HepG2 (cell line): ENCODE measurements around the gene TUBA3C. TPM values are rescaled to one million over a fixed set of nuclear protein-coding genes. Genes with fewer than 3 reads are reported as not detected.

Experiments
- ATAC-seq: fragments of 200-7000 bp; cut with Tn5 transposase; 3 replicates; pipeline ENCODE4 v1.9.1; 2020; ENCODE audit warnings: mild to moderate bottlenecking, moderate library complexity
- BruUV-seq: library from RNA; stranded (reverse); fragments of 400-500 nt; replicated peaks from 2 replicates; lab custom pipeline; 2021; lab: Mats Ljungman, UMichigan
- CTCF ChIA-PET: fragments of 300-600 bp; formaldehyde crosslinking; extraction: SDS; loops from one replicate; lab custom pipeline; 2021; ENCODE audit warnings: low total read pairs, inconsistent platforms, low intra/inter-chr PET ratio; lab: Yijun Ruan, JAX
- POLR2A ChIA-PET: fragments of 350-600 bp; sonication (Branson Sonifier 250); formaldehyde crosslinking; loops from one replicate; lab custom pipeline; 2020; ENCODE audit warnings: antibody characterized with exemption, inconsistent platforms; lab: Yijun Ruan, JAX
- DNase-seq: peaks from one replicate; pipeline ENCODE4 v3.0.0-alpha.2; 2015; ENCODE audit warnings: low spot score
- FAIRE-seq: peaks from 3 replicates; lab custom pipeline; 2011; peaks lifted over from hg19 to GRCh38; lab: Jason Lieb, UNC
- H2AFZ ChIP-seq: one replicate; pipeline ENCODE4 v1.6.1; 2011; ENCODE audit warnings: low read length, inconsistent platforms
- H3K27ac ChIP-seq: fragments of 300-600 bp; 3 replicates; pipeline ENCODE4 v1.8.0; 2011; ENCODE audit warnings: mixed run types, mild to moderate bottlenecking, mixed read lengths, low read length, inconsistent platforms; ENCODE audit not compliant: insufficient read depth; ENCODE audit errors: extremely low read length
- H3K27me3 ChIP-seq, 2 experiments: fragments of 200-600 bp in 1 of 2; 2 replicates in 1 of 2; 3 replicates in 1 of 2; pipeline versions ENCODE4 v1.6.0 to v1.8.0; 2011; ENCODE audit warnings: low read length in 2 of 2, mild to moderate bottlenecking in 2 of 2, moderate library complexity in 2 of 2, inconsistent platforms in 1 of 2; ENCODE audit not compliant: insufficient read depth in 2 of 2, control insufficient read depth in 1 of 2
- H3K36me3 ChIP-seq, 2 experiments: fragments of 200-600 bp in 1 of 2; replicated peaks in 1 of 2; 2 replicates in 1 of 2; 3 replicates in 1 of 2; pipeline versions ENCODE4 v1.5.1 to v1.8.0; 2011; ENCODE audit warnings: low read length in 2 of 2, inconsistent platforms in 1 of 2; ENCODE audit not compliant: insufficient read depth in 2 of 2, control insufficient read depth in 1 of 2
- H3K4me1 ChIP-seq: 2 replicates; pipeline ENCODE4 v1.5.1; 2012; ENCODE audit warnings: low read length, inconsistent platforms; ENCODE audit not compliant: insufficient read depth
- H3K4me2 ChIP-seq: 2 replicates; pipeline ENCODE4 v1.6.0; 2011; ENCODE audit warnings: low read depth, low read length, inconsistent platforms
- H3K4me3 ChIP-seq, 3 experiments: fragments of 200-600 bp in 1 of 3; sonication (generic), shearing (Covaris generic) in 1 of 3; replicated peaks in 1 of 3; 2 replicates each; pipeline ENCODE4 v1.5.1; 2011 to 2016; ENCODE audit warnings: low read length in 3 of 3, inconsistent platforms in 2 of 3, low read depth in 2 of 3, mild to moderate bottlenecking in 2 of 3, control low read depth in 1 of 3, mixed read lengths in 1 of 3; ENCODE audit not compliant: insufficient read depth in 1 of 3
- H3K79me2 ChIP-seq: one replicate; pipeline ENCODE4 v1.6.1; 2011; ENCODE audit warnings: low read length, inconsistent platforms; ENCODE audit not compliant: insufficient read depth
- H3K9ac ChIP-seq: 2 replicates; pipeline ENCODE4 v1.6.0; 2011; ENCODE audit warnings: mild to moderate bottlenecking, low read depth, low read length, inconsistent platforms; ENCODE audit not compliant: insufficient read depth
- H3K9me3 ChIP-seq: 2 replicates; pipeline ENCODE4 v1.5.1; 2012; ENCODE audit warnings: mild to moderate bottlenecking, low read length
- H4K20me1 ChIP-seq: 2 replicates; pipeline ENCODE4 v1.6.0; 2011; ENCODE audit warnings: inconsistent platforms, mild to moderate bottlenecking, low read length, moderate library complexity; ENCODE audit not compliant: insufficient read depth
- ARNT ChIP-seq: fragments of 450-650 bp; IDR thresholded peaks from 2 replicates; pipeline ENCODE4 v1.6.1; 2017
- CEBPG ChIP-seq: IDR thresholded peaks from 2 replicates; pipeline ENCODE4 v1.6.1; 2016
- DNMT3B ChIP-seq: conservative IDR thresholded peaks from 2 replicates; pipeline ENCODE4 v1.6.1; 2016; ENCODE audit warnings: missing biosample characterization, control low read depth
- GLMP ChIP-seq: sonication (generic); formaldehyde crosslinking; IDR thresholded peaks from 2 replicates; pipeline ENCODE4 v1.9.0; 2021; ENCODE audit warnings: missing genetic modification reagents, mild to moderate bottlenecking, borderline replicate concordance
- HINFP ChIP-seq: sonication (generic); formaldehyde crosslinking; IDR thresholded peaks from 2 replicates; pipeline ENCODE4 v1.4.0; 2020; ENCODE audit warnings: low read depth, mild to moderate bottlenecking, missing genetic modification reagents
- HNF4A ChIP-seq: sonication (generic); formaldehyde crosslinking; IDR thresholded peaks from 2 replicates; pipeline ENCODE4 v1.4.0; 2020; ENCODE audit warnings: missing genetic modification reagents
- NCOA5 ChIP-seq: sonication (generic); formaldehyde crosslinking; IDR thresholded peaks from 2 replicates; pipeline ENCODE4 v1.4.0; 2020; ENCODE audit warnings: missing genetic modification reagents
- SIN3A ChIP-seq: IDR thresholded peaks from 2 replicates; pipeline ENCODE4 v1.6.1; 2011; ENCODE audit warnings: low read depth, mild to moderate bottlenecking, control low read depth, low read length, borderline replicate concordance
- SPEN ChIP-seq: sonication (generic); formaldehyde crosslinking; IDR thresholded peaks from 2 replicates; pipeline ENCODE4 v1.5.1; 2020; ENCODE audit warnings: low read depth, mild to moderate bottlenecking, missing genetic modification reagents
- ZBTB4 ChIP-seq: sonication (generic); formaldehyde crosslinking; IDR thresholded peaks from 2 replicates; pipeline ENCODE4 v1.4.0; 2020; ENCODE audit warnings: missing genetic modification reagents, mild to moderate bottlenecking, borderline replicate concordance
- ZNF263 ChIP-seq: sonication (generic); formaldehyde crosslinking; IDR thresholded peaks from 2 replicates; pipeline ENCODE4 v1.4.0; 2020; ENCODE audit warnings: missing genetic modification reagents
- ZNF674 ChIP-seq: sonication (generic); formaldehyde crosslinking; IDR thresholded peaks from 2 replicates; pipeline ENCODE4 v1.5.0; 2020; ENCODE audit warnings: low read depth, mild to moderate bottlenecking, missing genetic modification reagents
- ZNF703 ChIP-seq: sonication (generic); formaldehyde crosslinking; IDR thresholded peaks from 2 replicates; pipeline ENCODE4 v1.5.1; 2020; ENCODE audit warnings: missing genetic modification reagents, mild to moderate bottlenecking, moderate library complexity, borderline replicate concordance
- ZNF775 ChIP-seq: sonication (generic); formaldehyde crosslinking; IDR thresholded peaks from 2 replicates; pipeline ENCODE4 v1.4.0; 2020; ENCODE audit warnings: missing genetic modification reagents, mild to moderate bottlenecking, moderate library complexity, borderline replicate concordance
- ZNF800 ChIP-seq: sonication (generic); formaldehyde crosslinking; IDR thresholded peaks from 2 replicates; pipeline ENCODE4 v1.4.0; 2020; ENCODE audit warnings: missing genetic modification reagents
- WGBS: methylation state at CpG from one replicate; pipeline ENCODE4 v1.1.6; 2017; ENCODE audit warnings: low lambda C conversion rate; 5-methylcytosine and 5-hydroxymethylcytosine counted together
- in situ Hi-C: cut with HindIII; loops from 2 replicates; pipeline ENCODE4 v1.10.0; 2017; ENCODE audit warnings: low pct_unique_long_range_greater_than_20kb; ENCODE audit not compliant: extremely low pct_ligation_motif_present
- intact Hi-C: fragments of 100-400 bp; cut with micrococcal nuclease; formaldehyde crosslinking; loops from one replicate; pipeline ENCODE4 v1.10.0; 2022; ENCODE audit not compliant: unreplicated experiment
- polyA plus RNA-seq, 8 experiments: library from polyadenylated mRNA; depleted of rRNA in 3 of 8; stranded (reverse) in 7 of 8; unstranded in 1 of 8; fragments of >200 nt; fragmentation: Illumina TruSeq in 4 of 8; extraction: Trizol in 4 of 8; gene quantifications; 2 replicates each; pipeline versions ENCODE4 v1.2.1 to v1.2.3, GENCODE V29; 2011 to 2016; ENCODE audit warnings: low read depth in 4 of 8, missing spikeins in 1 of 8, mixed read lengths in 1 of 8; ENCODE audit not compliant: insufficient read depth in 1 of 8
- total RNA-seq, 5 experiments: library from RNA; depleted of rRNA; stranded (reverse); fragments of >200 nt; fragmentation: Illumina TruSeq; extraction: Trizol; gene quantifications; 2 replicates each; pipeline ENCODE4 v1.2.3, GENCODE V29; 2016; ENCODE audit warnings: low read depth in 1 of 5
- TF ChIP-seq, protein P1 (sequence below): IDR thresholded peaks from 2 replicates; pipeline ENCODE4 v1.6.1; 2016; ENCODE audit warnings: missing compliant biosample characterization, missing genetic modification reagents, borderline replicate concordance

Gene TUBA3C
- total and polyA plus RNA-seq, 2 of the 13 experiments (the other 11 are each of a cell fraction or from before 2014, with no cell fraction given), result not detected

DNA sequence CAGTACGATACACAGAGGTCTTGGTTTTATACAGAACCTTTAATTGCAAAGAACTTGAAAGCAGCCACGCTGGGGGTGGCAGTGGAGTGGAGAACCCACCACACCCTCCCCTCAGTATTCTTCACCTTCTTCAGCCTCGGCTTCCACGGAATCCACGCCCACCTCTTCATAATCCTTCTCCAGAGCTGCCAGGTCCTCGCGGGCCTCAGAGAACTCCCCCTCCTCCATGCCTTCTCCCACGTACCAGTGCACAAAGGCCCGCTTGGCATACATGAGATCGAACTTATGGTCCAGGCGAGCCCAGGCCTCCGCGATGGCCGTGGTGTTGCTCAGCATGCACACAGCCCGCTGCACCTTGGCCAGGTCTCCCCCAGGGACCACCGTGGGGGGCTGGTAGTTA lies 7.9 kb downstream of the TUBA3C start:
- ChIA-PET CTCF (no interaction called here), POLR2A (no interaction called here)
- Histone ChIP-seq H3K9me3 (no peaks in the 10 kb centered on the region), H3K27me3 (no peaks in the 10 kb centered on the region), H3K36me3 (no peaks in the 10 kb centered on the region), H3K79me2 (no peaks in the 10 kb centered on the region), H4K20me1 (no peaks in the 10 kb centered on the region), H3K4me2 (no peak overlapping the region), H3K4me3 (no peak overlapping the region), H2AFZ (no peak overlapping the region), H3K4me1 (no peaks in the 10 kb centered on the region), H3K9ac (no peak overlapping the region), H3K27ac (no peak overlapping the region)
- DNase-seq, result no peak
- intact Hi-C loops, result no loop called here
- TF ChIP-seq SIN3A, result no peak
- TF ChIP-seq ZNF775, result no peak
- TF ChIP-seq SPEN (CRISPR knock-in tag), result no peak
- no peak for TF ChIP-seq ZBTB4 (CRISPR knock-in tag)
- no peak for TF ChIP-seq ZNF703
- TF ChIP-seq CEBPG, result no peak
- no peak for TF ChIP-seq HINFP (CRISPR knock-in tag)
- TF ChIP-seq, protein P1, sequence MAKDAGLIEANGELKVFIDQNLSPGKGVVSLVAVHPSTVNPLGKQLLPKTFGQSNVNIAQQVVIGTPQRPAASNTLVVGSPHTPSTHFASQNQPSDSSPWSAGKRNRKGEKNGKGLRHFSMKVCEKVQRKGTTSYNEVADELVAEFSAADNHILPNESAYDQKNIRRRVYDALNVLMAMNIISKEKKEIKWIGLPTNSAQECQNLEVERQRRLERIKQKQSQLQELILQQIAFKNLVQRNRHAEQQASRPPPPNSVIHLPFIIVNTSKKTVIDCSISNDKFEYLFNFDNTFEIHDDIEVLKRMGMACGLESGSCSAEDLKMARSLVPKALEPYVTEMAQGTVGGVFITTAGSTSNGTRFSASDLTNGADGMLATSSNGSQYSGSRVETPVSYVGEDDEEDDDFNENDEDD (CRISPR knock-in tag), result no peak
- TF ChIP-seq HNF4A (CRISPR knock-in tag), result no peak
- TF ChIP-seq ZNF800 (CRISPR knock-in tag), result no peak
- TF ChIP-seq NCOA5, result no peak
- TF ChIP-seq ARNT, result no peak
- TF ChIP-seq ZNF263, result no peak
- no peak for TF ChIP-seq GLMP (CRISPR knock-in tag)
- no peak for TF ChIP-seq DNMT3B (CRISPR knock-in tag)
- TF ChIP-seq ZNF674 (CRISPR knock-in tag), result no peak
- BruUV-seq, result no TSS peak
- WGBS, result 35% methylated on average over 16 of the region's 16 CpGs
- ATAC-seq, result no peak
- no peak for FAIRE-seq
- in situ Hi-C loops, result no loop called here
